ENCODE measurements around the gene PSMB5.

The PSMB5 gene

GRCh38 chr14:22995889-22996625 lies 38.6 kb downstream of the PSMB5 start:
- Histone ChIP-seq H3K9me3 (ENCODE audit: control insufficient read depth, low read length) (no peaks in the 10 kb centered on the region), H3K4me1 (ENCODE audit: control insufficient read depth, insufficient read depth, low read depth, low read length) (peaks cover 5% of the 10 kb centered on the region), H3K9ac (ENCODE audit: low read length) (no peak overlapping the region), H3K18ac (ENCODE audit: low read depth in 1 of 2, low read length in 2 of 2) (no peak overlapping the region), H3K27me3 (ENCODE audit: control insufficient read depth in 1 of 2, insufficient read depth in 1 of 2, low read length in 2 of 2) (peaks cover 0 to 7% of the 10 kb centered on the region in 2 experiments), H3K27ac (ENCODE audit: low read length, poor library complexity, severe bottlenecking) (no peak overlapping the region), H3K79me1 (replicated peaks; ENCODE audit: low read length, poor library complexity, severe bottlenecking) (no peaks in the 10 kb centered on the region), H2AFZ (ENCODE audit: low read depth, low read length) (no peak overlapping the region), H4K91ac (ENCODE audit: low read length) (no peak overlapping the region), H4K8ac (ENCODE audit: low read length) (no peak overlapping the region), H2AK5ac (ENCODE audit: low read length, severe bottlenecking) (no peak overlapping the region), H3K14ac (ENCODE audit: low read length in 2 of 2) (no peak overlapping the region), H3K36me3 (ENCODE audit: control insufficient read depth in 1 of 2, insufficient read depth in 2 of 2, low read depth in 1 of 2, low read length in 2 of 2) (peaks cover 0 to 8% of the 10 kb centered on the region in 2 experiments), H3K4me2 (ENCODE audit: low read length, poor library complexity, severe bottlenecking) (no peak overlapping the region), H3K4me3 (ENCODE audit: insufficient read depth in 1 of 2, low read depth in 1 of 2, low read length in 2 of 2) (no peak overlapping the region), H3K23ac (ENCODE audit: low read length in 2 of 2) (no peak overlapping the region), H2BK12ac (ENCODE audit: low read length in 2 of 2) (no peak overlapping the region), H2BK120ac (ENCODE audit: low read depth, low read length) (no peak overlapping the region), H2BK5ac (ENCODE audit: low read depth, low read length, poor library complexity, severe bottlenecking) (no peak overlapping the region), H2BK15ac (ENCODE audit: low read depth, poor library complexity, severe bottlenecking) (no peak overlapping the region), H3K4ac (ENCODE audit: low read depth in 1 of 2, low read length in 2 of 2) (no peak overlapping the region)
- DNase-seq: no peak
- WGBS: 97% methylated on average over 7 of the region's 9 CpGs

GRCh38 chr14:22994762-22995275 lies 39.9 kb downstream of the PSMB5 start:
- Histone ChIP-seq H3K14ac (ENCODE audit: low read length in 2 of 2) (no peak overlapping the region), H2AK5ac (ENCODE audit: low read length, severe bottlenecking) (no peak overlapping the region), H3K4ac (ENCODE audit: low read depth in 1 of 2, low read length in 2 of 2) (no peak overlapping the region), H3K18ac (ENCODE audit: low read depth in 1 of 2, low read length in 2 of 2) (peak overlapping the region in 1 of 2 experiments; percentile 45), H2BK15ac (ENCODE audit: low read depth, poor library complexity, severe bottlenecking) (no peak overlapping the region), H2BK120ac (ENCODE audit: low read depth, low read length) (no peak overlapping the region), H2BK5ac (ENCODE audit: low read depth, low read length, poor library complexity, severe bottlenecking) (no peak overlapping the region), H3K9ac (ENCODE audit: low read length) (no peak overlapping the region), H3K79me1 (replicated peaks; ENCODE audit: low read length, poor library complexity, severe bottlenecking) (no peaks in the 10 kb centered on the region), H3K27me3 (ENCODE audit: control insufficient read depth in 1 of 2, insufficient read depth in 1 of 2, low read length in 2 of 2) (peaks cover 0 to 7% of the 10 kb centered on the region in 2 experiments), H3K4me2 (ENCODE audit: low read length, poor library complexity, severe bottlenecking) (no peak overlapping the region), H3K4me3 (ENCODE audit: insufficient read depth in 1 of 2, low read depth in 1 of 2, low read length in 2 of 2) (no peak overlapping the region), H3K23ac (ENCODE audit: low read length in 2 of 2) (no peak overlapping the region), H4K91ac (ENCODE audit: low read length) (no peak overlapping the region), H3K27ac (ENCODE audit: low read length, poor library complexity, severe bottlenecking) (no peak overlapping the region), H3K9me3 (ENCODE audit: control insufficient read depth, low read length) (no peaks in the 10 kb centered on the region), H3K36me3 (ENCODE audit: control insufficient read depth in 1 of 2, insufficient read depth in 2 of 2, low read depth in 1 of 2, low read length in 2 of 2) (peaks cover 1 to 8% of the 10 kb centered on the region in 2 experiments), H4K8ac (ENCODE audit: low read length) (peak overlapping the region; percentile 10), H2BK12ac (ENCODE audit: low read length in 2 of 2) (no peak overlapping the region), H2AFZ (ENCODE audit: low read depth, low read length) (no peak overlapping the region), H3K4me1 (ENCODE audit: control insufficient read depth, insufficient read depth, low read depth, low read length) (peaks cover 5% of the 10 kb centered on the region)
- WGBS: under 1% methylated on average over 4 of the region's 4 CpGs
- DNase-seq: peak; percentile 62

- Histone ChIP-seq H2AK5ac (ENCODE audit: low read length, severe bottlenecking) (no peak overlapping the region), H3K23ac (ENCODE audit: low read length in 2 of 2) (no peak overlapping the region), H3K4me1 (ENCODE audit: control insufficient read depth, insufficient read depth, low read depth, low read length) (peaks cover 5% of the 10 kb centered on the region), H3K9ac (ENCODE audit: low read length) (peak overlapping the region; percentile 29), H2AFZ (ENCODE audit: low read depth, low read length) (no peak overlapping the region), H3K4me2 (ENCODE audit: low read length, poor library complexity, severe bottlenecking) (no peak overlapping the region), H3K79me1 (replicated peaks; ENCODE audit: low read length, poor library complexity, severe bottlenecking) (no peaks in the 10 kb centered on the region), H2BK15ac (ENCODE audit: low read depth, poor library complexity, severe bottlenecking) (no peak overlapping the region), H3K4me3 (ENCODE audit: insufficient read depth in 1 of 2, low read depth in 1 of 2, low read length in 2 of 2) (no peak overlapping the region), H3K14ac (ENCODE audit: low read length in 2 of 2) (no peak overlapping the region), H4K8ac (ENCODE audit: low read length) (no peak overlapping the region), H4K91ac (ENCODE audit: low read length) (no peak overlapping the region), H2BK5ac (ENCODE audit: low read depth, low read length, poor library complexity, severe bottlenecking) (no peak overlapping the region), H3K27me3 (ENCODE audit: control insufficient read depth in 1 of 2, insufficient read depth in 1 of 2, low read length in 2 of 2) (peaks cover 0 to 7% of the 10 kb centered on the region in 2 experiments), H3K9me3 (ENCODE audit: control insufficient read depth, low read length) (no peaks in the 10 kb centered on the region), H3K27ac (ENCODE audit: low read length, poor library complexity, severe bottlenecking) (no peak overlapping the region), H2BK12ac (ENCODE audit: low read length in 2 of 2) (no peak overlapping the region), H3K4ac (ENCODE audit: low read depth in 1 of 2, low read length in 2 of 2) (no peak overlapping the region), H3K18ac (ENCODE audit: low read depth in 1 of 2, low read length in 2 of 2) (no peak overlapping the region), H2BK120ac (ENCODE audit: low read depth, low read length) (no peak overlapping the region), H3K36me3 (ENCODE audit: control insufficient read depth in 1 of 2, insufficient read depth in 2 of 2, low read depth in 1 of 2, low read length in 2 of 2) (peaks cover 3 to 4% of the 10 kb centered on the region in 2 experiments)
- DNase-seq: no peak
These were observed 41.2 kb downstream of the PSMB5 start for GRCh38 chr14:22993517-22993916.

GRCh38 chr14:22991852-22992251 lies 42.8 kb downstream of the PSMB5 start:
- H3K27ac ChIP-seq (ENCODE audit: low read length, poor library complexity, severe bottlenecking): no peak overlapping the region
- no peak overlapping the region for H2BK12ac ChIP-seq (ENCODE audit: low read length in 2 of 2)
- H2BK15ac ChIP-seq (ENCODE audit: low read depth, poor library complexity, severe bottlenecking): no peak overlapping the region
- H4K91ac ChIP-seq (ENCODE audit: low read length): no peak overlapping the region
- no peak overlapping the region for H2BK5ac ChIP-seq (ENCODE audit: low read depth, low read length, poor library complexity, severe bottlenecking)
- no peak overlapping the region for H2AK5ac ChIP-seq (ENCODE audit: low read length, severe bottlenecking)
- no peak overlapping the region for H2BK120ac ChIP-seq (ENCODE audit: low read depth, low read length)
- peaks cover 0 to 2% of the 10 kb centered on the region in 2 experiments for H3K27me3 ChIP-seq (ENCODE audit: control insufficient read depth in 1 of 2, insufficient read depth in 1 of 2, low read length in 2 of 2)
- no peak overlapping the region for H3K18ac ChIP-seq (ENCODE audit: low read depth in 1 of 2, low read length in 2 of 2)
- H3K36me3 ChIP-seq (ENCODE audit: control insufficient read depth in 1 of 2, insufficient read depth in 2 of 2, low read depth in 1 of 2, low read length in 2 of 2): peaks cover 0 to 8% of the 10 kb centered on the region in 2 experiments
- H2AFZ ChIP-seq (ENCODE audit: low read depth, low read length): no peak overlapping the region
- H4K8ac ChIP-seq (ENCODE audit: low read length): no peak overlapping the region
- no peak for DNase-seq
- no peak overlapping the region for H3K23ac ChIP-seq (ENCODE audit: low read length in 2 of 2)
- no peak overlapping the region for H3K14ac ChIP-seq (ENCODE audit: low read length in 2 of 2)
- peaks cover 5% of the 10 kb centered on the region for H3K4me1 ChIP-seq (ENCODE audit: control insufficient read depth, insufficient read depth, low read depth, low read length)
- 95% methylated on average over 8 of the region's 8 CpGs for WGBS
- no peaks in the 10 kb centered on the region for H3K79me1 ChIP-seq (replicated peaks; ENCODE audit: low read length, poor library complexity, severe bottlenecking)
- no peak overlapping the region for H3K9ac ChIP-seq (ENCODE audit: low read length)
- no peak overlapping the region for H3K4me2 ChIP-seq (ENCODE audit: low read length, poor library complexity, severe bottlenecking)
- no peak overlapping the region for H3K4ac ChIP-seq (ENCODE audit: low read depth in 1 of 2, low read length in 2 of 2)
- no peak overlapping the region for H3K4me3 ChIP-seq (ENCODE audit: insufficient read depth in 1 of 2, low read depth in 1 of 2, low read length in 2 of 2)
- H3K9me3 ChIP-seq (ENCODE audit: control insufficient read depth, low read length): no peaks in the 10 kb centered on the region

Data from mesenchymal stem cell (in vitro differentiated cells and primary cell).